HAP-1 (cell line): ENCODE results near the gene FOXB1.
A peak's percentile ranks its signal among the peaks of the same experiment; 100 is the strongest.

ENCODE experiments used
- DNase-seq, 2 experiments: peaks; one replicate each; pipeline ENCODE4 v3.0.0-alpha.2; 2016 to 2020; ENCODE audit warnings: low spot score in 2 of 2
- H3K27me3 ChIP-seq: fragments of 250-450 bp; sonication (Bioruptor Pico); 2 replicates; pipeline ENCODE4 v1.5.1; 2020; ENCODE audit warnings: low read depth, mild to moderate bottlenecking, moderate library complexity
- H3K36me3 ChIP-seq: fragments of 250-450 bp; sonication (Bioruptor Pico); replicated peaks from 2 replicates; pipeline ENCODE4 v1.5.1; 2020; ENCODE audit warnings: mild to moderate bottlenecking
- H3K4me1 ChIP-seq: fragments of 250-450 bp; sonication (Bioruptor Pico); 2 replicates; pipeline ENCODE4 v1.5.1; 2020; ENCODE audit warnings: mild to moderate bottlenecking
- H3K4me3 ChIP-seq: fragments of 250-450 bp; sonication (Bioruptor Pico); 2 replicates; pipeline ENCODE4 v1.5.1; 2020; ENCODE audit warnings: mild to moderate bottlenecking, moderate library complexity
- H3K9me3 ChIP-seq: fragments of 250-450 bp; sonication (Bioruptor Pico); 2 replicates; pipeline ENCODE4 v1.5.1; 2020; ENCODE audit warnings: mild to moderate bottlenecking, moderate library complexity
- in situ Hi-C: fragments of 300-500 bp; cut with MboI; formaldehyde crosslinking; loops from 3 replicates; pipeline ENCODE4 v1.14.3; 2020; ENCODE audit warnings: low sequenced_read_pairs, inconsistent platforms, mixed read lengths

Gene FOXB1

GRCh38 chr15:60002528-60003218 lies 1.4 kb upstream of the FOXB1 start:
- no peak overlapping the region for H3K4me3 ChIP-seq
- H3K27me3 ChIP-seq, result peaks cover 97% of the 10 kb centered on the region
- H3K36me3 ChIP-seq, result no peaks in the 10 kb centered on the region
- in situ Hi-C loops, result no loop called here
- no peaks in the 10 kb centered on the region; the same call in 1 of the 2 replicates for H3K4me1 ChIP-seq
- H3K9me3 ChIP-seq, result no peaks in the 10 kb centered on the region
- no peak for DNase-seq

- in situ Hi-C loops, result no loop called here
- H3K4me3 ChIP-seq, result no peak overlapping the region
- DNase-seq, result no peak
- H3K27me3 ChIP-seq, result peaks cover 97% of the 10 kb centered on the region
- H3K4me1 ChIP-seq, result no peaks in the 10 kb centered on the region
- no peaks in the 10 kb centered on the region for H3K36me3 ChIP-seq
- H3K9me3 ChIP-seq, result no peaks in the 10 kb centered on the region
Measured at GRCh38 chr15:60003243-60004008, 685 bp upstream of the FOXB1 start.

GRCh38 chr15:60004846-60005351 lies 788 bp downstream of the FOXB1 start:
- no peaks in the 10 kb centered on the region for H3K36me3 ChIP-seq
- DNase-seq, result no peak
- no peak overlapping the region; the same call in 1 of the 2 replicates for H3K4me3 ChIP-seq
- H3K27me3 ChIP-seq, result peaks cover 97% of the 10 kb centered on the region
- peaks cover 4% of the 10 kb centered on the region for H3K4me1 ChIP-seq
- H3K9me3 ChIP-seq, result no peaks in the 10 kb centered on the region
- in situ Hi-C loops, result no loop called here

- Histone ChIP-seq H3K36me3 (no peaks in the 10 kb centered on the region), H3K4me1 (peaks cover 4% of the 10 kb centered on the region), H3K9me3 (no peaks in the 10 kb centered on the region), H3K4me3 (peak overlapping the region; percentile 1; the same call in 1 of the 2 replicates), H3K27me3 (peaks cover 97% of the 10 kb centered on the region)
- in situ Hi-C loops, result no loop called here
- no peak for DNase-seq
Measured at GRCh38 chr15:60005352-60006202, 1.5 kb downstream of the FOXB1 start.

- Histone ChIP-seq H3K9me3 (no peaks in the 10 kb centered on the region), H3K36me3 (no peaks in the 10 kb centered on the region), H3K4me1 (peaks cover 4% of the 10 kb centered on the region), H3K4me3 (peak overlapping the region; percentile 1; the same call in 1 of the 2 replicates), H3K27me3 (peaks cover 97% of the 10 kb centered on the region)
- in situ Hi-C loops, result no loop called here
- DNase-seq, result peak in 1 of 2 experiments; percentile 53
Measured at GRCh38 chr15:60006203-60006862, 2.2 kb downstream of the FOXB1 start.

GRCh38 chr15:60006873-60007272 lies 2.8 kb downstream of the FOXB1 start:
- Histone ChIP-seq H3K27me3 (peaks cover 97% of the 10 kb centered on the region), H3K9me3 (no peaks in the 10 kb centered on the region), H3K36me3 (no peaks in the 10 kb centered on the region), H3K4me1 (peaks cover 4% of the 10 kb centered on the region), H3K4me3 (no peak overlapping the region)
- DNase-seq, result no peak
- in situ Hi-C loops, result no loop called here

- peak in 1 of 2 experiments; percentile 43 for DNase-seq
- peaks cover 80% of the 10 kb centered on the region for H3K27me3 ChIP-seq
- peaks cover 4% of the 10 kb centered on the region for H3K4me1 ChIP-seq
- H3K9me3 ChIP-seq, result no peaks in the 10 kb centered on the region
- no peak overlapping the region for H3K4me3 ChIP-seq
- H3K36me3 ChIP-seq, result no peaks in the 10 kb centered on the region
- in situ Hi-C loops, result no loop called here
Measured at GRCh38 chr15:60009124-60009960, 5.2 kb downstream of the FOXB1 start.

GRCh38 chr15:60009980-60010732 lies 6.0 kb downstream of the FOXB1 start:
- no peak overlapping the region for H3K4me3 ChIP-seq

GRCh38 chr15:60010858-60011257 lies 6.7 kb downstream of the FOXB1 start:
- H3K27me3 ChIP-seq, result peaks cover 65% of the 10 kb centered on the region
- DNase-seq, result no peak
- in situ Hi-C loops, result no loop called here
- H3K4me1 ChIP-seq, result peaks cover 4% of the 10 kb centered on the region
- H3K4me3 ChIP-seq, result no peak overlapping the region
- H3K36me3 ChIP-seq, result no peaks in the 10 kb centered on the region
- H3K9me3 ChIP-seq, result no peaks in the 10 kb centered on the region

More at GRCh38 chr15:60009980-60010732, 6.0 kb downstream of the FOXB1 start:
- Histone ChIP-seq H3K27me3 (peaks cover 72% of the 10 kb centered on the region), H3K36me3 (no peaks in the 10 kb centered on the region), H3K9me3 (no peaks in the 10 kb centered on the region), H3K4me1 (peaks cover 4% of the 10 kb centered on the region)
- in situ Hi-C loops, result no loop called here
- no peak for DNase-seq

- DNase-seq, result no peak
- Histone ChIP-seq H3K4me1 (peaks cover 4% of the 10 kb centered on the region), H3K36me3 (no peaks in the 10 kb centered on the region), H3K9me3 (no peaks in the 10 kb centered on the region), H3K4me3 (no peak overlapping the region), H3K27me3 (peaks cover 48% of the 10 kb centered on the region)
- in situ Hi-C loops, result no loop called here
Measured at GRCh38 chr15:60012695-60013094, 8.6 kb downstream of the FOXB1 start.

- Histone ChIP-seq H3K4me3 (no peak overlapping the region), H3K4me1 (no peaks in the 10 kb centered on the region), H3K27me3 (peaks cover 5% of the 10 kb centered on the region), H3K36me3 (no peaks in the 10 kb centered on the region), H3K9me3 (no peaks in the 10 kb centered on the region)
- in situ Hi-C loops, result no loop called here
- DNase-seq, result no peak
Measured at GRCh38 chr15:60017538-60018520, 13.7 kb downstream of the FOXB1 start.
